Uterus (tissue), 4 donors: ENCODE results near the gene FOXK1. TPM values are rescaled to one million over a fixed set of nuclear protein-coding genes. Genes with fewer than 3 reads are reported as not detected.

Experiments used
- DNase-seq, 2 donors: peaks; one replicate each; pipeline ENCODE4 v3.0.0-alpha.2; 2019 to 2020
- H3K27ac ChIP-seq, 2 donors: fragments of 200-600 bp; sonication (generic); 1 replicate in 1 of 2; 2 replicates in 1 of 2; pipeline ENCODE4 v1.5.1; 2016 to 2018
- H3K27me3 ChIP-seq, 2 donors: fragments of 200-600 bp; sonication (generic); one replicate each; pipeline ENCODE4 v1.5.1; 2018 to 2019; ENCODE audit warnings: control low read depth in 1 of 2
- H3K36me3 ChIP-seq, 2 donors: fragments of 200-600 bp; sonication (generic); one replicate each; pipeline ENCODE4 v1.5.1; 2019; ENCODE audit warnings: control low read depth in 1 of 2
- H3K4me1 ChIP-seq, 2 donors: fragments of 200-600 bp; sonication (generic); one replicate each; pipeline ENCODE4 v1.5.1; 2018 to 2019; ENCODE audit warnings: control low read depth in 1 of 2
- H3K4me3 ChIP-seq, 2 donors: fragments of 200-600 bp; sonication (generic); 1 replicate in 1 of 2; 2 replicates in 1 of 2; pipeline ENCODE4 v1.5.1; 2018 to 2019; ENCODE audit warnings: mild to moderate bottlenecking in 1 of 2
- H3K9me3 ChIP-seq, 2 donors: fragments of 200-600 bp; sonication (generic); one replicate each; pipeline ENCODE4 v1.5.1; 2019; ENCODE audit warnings: control low read depth in 1 of 2
- CTCF ChIP-seq, 4 experiments: fragments of 200-600 bp in 2 of 4; fragments of 450-650 bp in 2 of 4; sonication (generic) in 2 of 4; IDR thresholded peaks; one replicate each; pipeline ENCODE4 v1.5.1; 2016 to 2019; ENCODE audit warnings: antibody characterized with exemption in 4 of 4, mild to moderate bottlenecking in 2 of 4, moderate library complexity in 1 of 4
- POLR2A ChIP-seq, 2 donors: fragments of 450-650 bp; IDR thresholded peaks; one replicate each; pipeline ENCODE4 v1.6.1; 2016; ENCODE audit warnings: antibody characterized with exemption in 2 of 2, mild to moderate bottlenecking in 1 of 2, moderate library complexity in 1 of 2
- intact Hi-C: fragments of 100-400 bp; cut with DNase I; formaldehyde crosslinking; loops from one replicate; pipeline ENCODE4 v1.15.1; 2023; ENCODE audit warnings: low total_unique reads
- total RNA-seq, 4 donors: library from RNA; depleted of rRNA in 3 of 4; stranded (reverse); fragments of >200 nt in 3 of 4; gene quantifications; one replicate each; pipeline versions ENCODE4 v1.1.0 to v1.2.4, GENCODE V29; 2014 to 2023
- donor health status: DM: yes; HTN: yes; CAD: no.

The FOXK1 gene
- total RNA-seq, 4 donors from 2014 or later, result 9.0 to 64.1 (median 21.5) TPM

GRCh38 chr7:4803397-4804241, 121.5 kb downstream of the FOXK1 start:
- H3K27ac ChIP-seq, result no peak overlapping the region
- intact Hi-C loops, result no loop called here
- peak in 1 of 2 donors; percentile 13 for DNase-seq

GRCh38 chr7:4805110-4805983, 123.3 kb downstream of the FOXK1 start:
- intact Hi-C loops, result no loop called here
- H3K36me3 ChIP-seq, result no peaks in the 10 kb centered on the region
- no peak overlapping the region for H3K27ac ChIP-seq
- H3K4me3 ChIP-seq, result no peak overlapping the region
- no peaks in the 10 kb centered on the region for H3K27me3 ChIP-seq
- DNase-seq, result no peak
- no peaks in the 10 kb centered on the region for H3K9me3 ChIP-seq
- no peaks in the 10 kb centered on the region for H3K4me1 ChIP-seq
- TF ChIP-seq POLR2A (IDR thresholded peaks at IDR 0.05) (no peak), CTCF (IDR thresholded peaks at IDR 0.05) (no peak)

More at GRCh38 chr7:4803397-4804241, 121.5 kb downstream of the FOXK1 start:
- no peak overlapping the region for H3K4me3 ChIP-seq
- TF ChIP-seq CTCF (IDR thresholded peaks at IDR 0.05) (no peak), POLR2A (IDR thresholded peaks at IDR 0.05) (no peak)
- no peaks in the 10 kb centered on the region for H3K4me1 ChIP-seq
- H3K9me3 ChIP-seq, result no peaks in the 10 kb centered on the region
- H3K27me3 ChIP-seq, result no peaks in the 10 kb centered on the region
- no peaks in the 10 kb centered on the region for H3K36me3 ChIP-seq

- Histone ChIP-seq H3K9me3 (no peaks in the 10 kb centered on the region), H3K27ac (no peak overlapping the region), H3K4me3 (no peak overlapping the region), H3K36me3 (no peaks in the 10 kb centered on the region), H3K27me3 (no peaks in the 10 kb centered on the region), H3K4me1 (no peaks in the 10 kb centered on the region)
- no peak for DNase-seq
- TF ChIP-seq CTCF (IDR thresholded peaks at IDR 0.05), result no peak
- TF ChIP-seq POLR2A (IDR thresholded peaks at IDR 0.05), result no peak
- intact Hi-C loops, result no loop called here
Measured at GRCh38 chr7:4805984-4806300, 123.8 kb downstream of the FOXK1 start.

GRCh38 chr7:4806983-4807597, 125.0 kb downstream of the FOXK1 start:
- no peak overlapping the region for H3K4me3 ChIP-seq
- no peaks in the 10 kb centered on the region for H3K36me3 ChIP-seq

More at GRCh38 chr7:4806983-4807597, 125.0 kb downstream of the FOXK1 start:
- Histone ChIP-seq H3K27ac (peak overlapping the region; percentile 27 to 67), H3K9me3 (no peaks in the 10 kb centered on the region), H3K27me3 (no peaks in the 10 kb centered on the region), H3K4me1 (no peaks in the 10 kb centered on the region)
- TF ChIP-seq CTCF (IDR thresholded peaks at IDR 0.05), result no peak
- TF ChIP-seq POLR2A (IDR thresholded peaks at IDR 0.05), result no peak
- peak in 1 of 2 donors; percentile 26 for DNase-seq
- intact Hi-C loops, result no loop called here
